PFSK-1 (cell line): ENCODE results near the gene SLMAP.

Source experiments
- POLR2AphosphoS5 ChIP-seq: IDR thresholded peaks from 2 replicates; pipeline ENCODE4 v1.6.1; 2012; ENCODE audit warnings: low read depth, mild to moderate bottlenecking, control low read depth, low read length, moderate library complexity
- SIN3A ChIP-seq: IDR thresholded peaks from 2 replicates; pipeline ENCODE4 v1.6.1; 2012; ENCODE audit warnings: mild to moderate bottlenecking, low read length, moderate library complexity, borderline replicate concordance; ENCODE audit not compliant: insufficient read depth
- TAF1 ChIP-seq: IDR thresholded peaks from 2 replicates; pipeline ENCODE4 v1.6.1; 2012; ENCODE audit warnings: low read length, control low read depth, borderline replicate concordance; ENCODE audit not compliant: insufficient read depth
- TF ChIP-seq, protein P1 (sequence below), 2 experiments: IDR thresholded peaks; 2 replicates each; pipeline versions ENCODE4 v1.6.1 to v1.8.0; 2011 to 2012; ENCODE audit warnings: low read depth in 2 of 2, low read length in 2 of 2, control low read depth in 1 of 2, inconsistent platforms in 1 of 2, mild to moderate bottlenecking in 1 of 2, moderate library complexity in 1 of 2; ENCODE audit not compliant: insufficient read depth in 1 of 2

DNA sequence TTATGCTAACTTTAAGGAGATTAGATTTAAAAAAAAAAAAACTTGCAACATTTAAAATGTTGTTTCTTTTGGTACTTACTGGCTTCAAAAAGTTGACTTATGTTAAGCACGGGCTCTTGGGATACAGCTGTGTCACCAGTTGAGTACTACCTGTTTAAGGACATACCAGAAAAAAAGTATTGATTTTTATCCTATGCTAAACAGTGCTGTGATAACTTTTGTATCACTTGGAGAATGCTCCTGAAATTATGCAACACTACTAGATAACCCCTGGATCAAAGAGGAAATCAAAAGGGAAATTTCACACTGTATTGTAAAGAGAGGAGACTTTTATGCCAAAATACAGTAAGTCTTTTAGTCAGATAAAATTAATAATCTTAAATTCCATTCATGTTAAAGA lies 77.7 kb downstream of the SLMAP start:
- TF ChIP-seq POLR2AphosphoS5 (no peak), TAF1 (no peak), SIN3A (no peak)
- TF ChIP-seq, protein P1, sequence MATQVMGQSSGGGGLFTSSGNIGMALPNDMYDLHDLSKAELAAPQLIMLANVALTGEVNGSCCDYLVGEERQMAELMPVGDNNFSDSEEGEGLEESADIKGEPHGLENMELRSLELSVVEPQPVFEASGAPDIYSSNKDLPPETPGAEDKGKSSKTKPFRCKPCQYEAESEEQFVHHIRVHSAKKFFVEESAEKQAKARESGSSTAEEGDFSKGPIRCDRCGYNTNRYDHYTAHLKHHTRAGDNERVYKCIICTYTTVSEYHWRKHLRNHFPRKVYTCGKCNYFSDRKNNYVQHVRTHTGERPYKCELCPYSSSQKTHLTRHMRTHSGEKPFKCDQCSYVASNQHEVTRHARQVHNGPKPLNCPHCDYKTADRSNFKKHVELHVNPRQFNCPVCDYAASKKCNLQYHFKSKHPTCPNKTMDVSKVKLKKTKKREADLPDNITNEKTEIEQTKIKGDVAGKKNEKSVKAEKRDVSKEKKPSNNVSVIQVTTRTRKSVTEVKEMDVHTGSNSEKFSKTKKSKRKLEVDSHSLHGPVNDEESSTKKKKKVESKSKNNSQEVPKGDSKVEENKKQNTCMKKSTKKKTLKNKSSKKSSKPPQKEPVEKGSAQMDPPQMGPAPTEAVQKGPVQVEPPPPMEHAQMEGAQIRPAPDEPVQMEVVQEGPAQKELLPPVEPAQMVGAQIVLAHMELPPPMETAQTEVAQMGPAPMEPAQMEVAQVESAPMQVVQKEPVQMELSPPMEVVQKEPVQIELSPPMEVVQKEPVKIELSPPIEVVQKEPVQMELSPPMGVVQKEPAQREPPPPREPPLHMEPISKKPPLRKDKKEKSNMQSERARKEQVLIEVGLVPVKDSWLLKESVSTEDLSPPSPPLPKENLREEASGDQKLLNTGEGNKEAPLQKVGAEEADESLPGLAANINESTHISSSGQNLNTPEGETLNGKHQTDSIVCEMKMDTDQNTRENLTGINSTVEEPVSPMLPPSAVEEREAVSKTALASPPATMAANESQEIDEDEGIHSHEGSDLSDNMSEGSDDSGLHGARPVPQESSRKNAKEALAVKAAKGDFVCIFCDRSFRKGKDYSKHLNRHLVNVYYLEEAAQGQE (IDR thresholded peaks at IDR 0.05; ENCODE audit: insufficient read depth in 1 of 2, low read depth in 2 of 2, low read length in 2 of 2): no peak
